Caki2 (cell line): ENCODE results near the gene MTURN. TPM values are rescaled to one million over a fixed set of nuclear protein-coding genes. Genes with fewer than 3 reads are reported as not detected.

Experiments
- DNase-seq: peaks from one replicate; pipeline ENCODE4 v3.0.0-alpha.2; 2015; ENCODE audit warnings: low read depth
- in situ Hi-C: cut with HindIII; loops from 2 replicates; pipeline ENCODE4 v1.10.0; 2016; ENCODE audit warnings: low sequenced_read_pairs, low pct_unique_long_range_greater_than_20kb, mixed read lengths
- total RNA-seq: library from RNA; depleted of rRNA; stranded (reverse); fragments of >200 nt; shearing (Covaris generic); gene quantifications from 2 replicates; pipeline ENCODE4 v1.2.3, GENCODE V29; 2014; ENCODE audit warnings: low replicate concordance

MTURN gene
- total RNA-seq, 1 experiment from 2014 or later = 1.6 TPM

DNA sequence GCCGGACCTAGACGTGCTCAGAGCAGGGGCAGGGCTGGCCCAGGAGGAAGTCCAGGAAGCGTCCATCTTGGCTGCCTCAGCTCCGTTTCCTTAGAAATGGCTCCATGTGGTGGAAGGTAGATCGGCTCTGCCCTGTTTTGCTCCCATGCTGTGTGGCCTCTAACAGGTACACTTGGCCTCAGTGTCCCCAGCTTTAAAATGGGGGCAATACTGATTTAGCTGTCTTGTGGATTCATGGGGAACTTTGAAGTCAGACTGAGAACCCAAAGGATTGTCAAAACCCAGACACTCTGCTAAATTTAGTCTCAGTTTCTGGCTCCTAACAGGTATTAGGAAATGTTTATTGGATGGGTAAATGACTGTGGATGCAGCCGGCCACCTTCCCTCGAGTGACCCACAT is 15.9 kb downstream of the MTURN start:
- DNase-seq = no peak
- in situ Hi-C loops = no loop called here

GRCh38 chr7:30154111-30154587 is 19.4 kb downstream of the MTURN start:
- no peak for DNase-seq
- in situ Hi-C loops = no loop called here

- no peak for DNase-seq
- in situ Hi-C loops = no loop called here
Measured at GRCh38 chr7:30155481-30155880, 20.7 kb downstream of the MTURN start.

GRCh38 chr7:30157204-30157603 is 22.4 kb downstream of the MTURN start:
- DNase-seq = no peak
- in situ Hi-C loops = no loop called here

DNA sequence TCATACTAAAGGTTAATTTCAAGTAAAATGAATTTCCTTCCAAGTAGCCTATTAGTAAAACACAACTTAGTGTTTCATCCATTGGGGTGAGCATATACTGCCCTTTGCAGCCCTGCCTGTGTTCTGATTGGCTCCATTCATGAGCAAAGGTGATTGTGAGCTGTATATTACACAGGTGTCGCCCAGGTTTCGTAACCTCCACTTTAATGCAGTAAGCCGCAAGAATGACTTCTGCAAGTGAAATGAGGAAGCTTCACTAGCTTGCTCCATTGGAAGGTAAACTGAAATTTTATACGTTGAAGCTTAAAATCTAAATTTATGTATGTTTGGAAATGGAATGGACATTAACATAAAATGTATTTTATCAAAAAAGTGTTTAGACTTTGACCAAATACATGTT is 24.4 kb downstream of the MTURN start:
- DNase-seq = no peak
- in situ Hi-C loops = no loop called here

DNA sequence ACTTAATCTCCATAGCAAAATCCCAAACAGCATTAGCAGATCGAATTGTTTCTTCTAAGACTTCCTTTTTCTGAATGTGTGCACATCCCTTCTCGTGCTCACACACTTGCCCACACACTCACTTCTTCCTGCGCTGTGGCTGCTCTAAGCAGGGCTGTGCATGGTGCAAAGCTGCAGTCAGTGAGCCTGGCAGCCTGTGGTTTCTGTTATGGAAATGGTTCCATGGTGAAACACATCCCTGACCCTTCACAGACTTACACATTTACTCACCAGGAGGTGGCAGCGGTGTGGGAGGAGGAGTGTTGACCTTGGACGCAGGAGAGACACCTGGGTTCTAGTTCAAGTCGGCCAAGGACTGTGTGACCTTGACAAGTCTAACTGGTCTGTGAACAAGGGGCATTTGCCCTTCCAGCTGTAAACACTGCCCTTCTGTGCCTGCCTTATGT is 24.9 kb downstream of the MTURN start:
- in situ Hi-C loops = no loop called here
- DNase-seq = no peak

GRCh38 chr7:30160329-30160728 is 25.5 kb downstream of the MTURN start:
- DNase-seq = no peak
- in situ Hi-C loops = no loop called here

- in situ Hi-C loops = no loop called here
- DNase-seq = no peak
Measured at GRCh38 chr7:30162133-30162532, 27.3 kb downstream of the MTURN start.

- in situ Hi-C loops = no loop called here
- DNase-seq = peak; percentile 19
Measured at GRCh38 chr7:30162622-30163124, 27.9 kb downstream of the MTURN start.

GRCh38 chr7:30163231-30163894 is 28.6 kb downstream of the MTURN start:
- in situ Hi-C loops = no loop called here
- no peak for DNase-seq

GRCh38 chr7:30164567-30164966 is 29.8 kb downstream of the MTURN start:
- DNase-seq = peak; percentile 36
- in situ Hi-C loops = no loop called here

GRCh38 chr7:30165590-30165989 is 30.8 kb downstream of the MTURN start:
- in situ Hi-C loops = no loop called here
- no peak for DNase-seq

DNA sequence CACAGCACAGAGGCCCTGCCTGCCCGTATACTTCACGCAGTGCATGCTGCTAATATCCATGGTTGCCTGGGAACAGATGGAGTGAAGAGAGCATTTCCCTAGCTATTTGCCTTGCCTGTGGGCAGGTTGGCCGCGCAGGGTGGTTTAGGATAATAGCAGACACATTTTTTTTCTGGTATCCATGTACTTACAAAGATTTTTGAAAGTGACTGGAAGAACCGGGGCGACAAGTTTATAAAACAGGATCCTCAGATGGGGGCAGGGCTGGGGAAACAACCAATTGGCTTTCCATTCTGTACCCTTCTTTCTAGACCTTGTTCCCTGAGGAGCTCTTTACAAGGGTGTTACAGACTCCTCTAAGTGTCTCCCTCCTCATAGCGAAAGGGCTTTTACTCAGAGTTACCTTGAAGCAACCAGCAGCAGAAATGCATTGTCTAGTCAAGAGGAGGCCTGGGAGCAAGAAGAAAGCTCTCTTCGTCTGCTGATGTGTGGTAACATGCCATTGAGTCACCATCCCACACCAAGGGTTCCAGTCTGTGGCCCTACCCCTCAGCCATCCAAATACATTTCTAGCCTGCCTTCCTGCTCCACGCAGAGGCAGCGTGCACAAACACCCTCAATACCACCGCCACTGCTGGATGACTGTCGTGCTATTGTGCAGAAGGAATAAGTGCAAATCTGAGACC is 31.5 kb downstream of the MTURN start:
- in situ Hi-C loops = no loop called here

DNA sequence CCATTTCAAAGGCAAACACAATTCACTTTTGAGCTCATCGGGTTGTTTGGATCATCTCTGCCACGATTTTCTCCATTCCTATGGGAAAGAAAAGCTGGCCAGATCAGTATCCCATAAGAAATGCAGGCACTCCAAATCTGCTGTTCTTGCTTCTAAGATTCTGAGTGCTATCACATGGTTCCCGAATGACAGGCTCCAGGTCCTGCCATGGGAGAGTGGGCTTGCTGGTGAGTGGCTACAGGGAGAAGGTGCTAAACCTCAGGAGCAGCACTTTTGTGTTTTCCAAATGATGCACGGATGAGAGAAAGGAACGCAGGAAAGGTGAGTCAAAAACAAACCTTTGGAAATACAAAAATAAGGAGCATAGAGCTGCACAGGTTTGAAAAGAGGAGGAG is 32.1 kb downstream of the MTURN start:
- in situ Hi-C loops = no loop called here
- no peak for DNase-seq

More for the DNA sequence above, 31.5 kb downstream of the MTURN start:
- no peak for DNase-seq

DNA sequence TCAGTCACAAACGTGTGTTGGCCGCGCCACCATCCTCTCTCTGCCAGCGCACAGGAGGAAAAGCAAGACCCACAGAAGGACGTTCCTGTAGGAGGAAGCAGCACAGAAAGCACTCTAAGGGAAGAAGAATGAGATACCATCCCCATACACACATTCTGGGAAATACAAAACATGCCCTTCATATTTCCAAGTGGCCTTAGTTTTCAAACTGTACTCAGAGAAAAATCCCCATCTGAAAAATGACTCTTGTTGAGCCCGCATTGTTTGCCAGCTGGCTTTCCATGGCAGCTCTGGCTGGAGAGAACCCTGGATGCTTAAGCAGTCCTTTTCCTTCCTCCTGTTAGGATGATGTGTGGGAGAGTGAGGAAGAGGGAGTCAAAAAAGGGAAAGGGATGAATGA is 33.1 kb downstream of the MTURN start:
- no peak for DNase-seq
- in situ Hi-C loops = no loop called here

DNA sequence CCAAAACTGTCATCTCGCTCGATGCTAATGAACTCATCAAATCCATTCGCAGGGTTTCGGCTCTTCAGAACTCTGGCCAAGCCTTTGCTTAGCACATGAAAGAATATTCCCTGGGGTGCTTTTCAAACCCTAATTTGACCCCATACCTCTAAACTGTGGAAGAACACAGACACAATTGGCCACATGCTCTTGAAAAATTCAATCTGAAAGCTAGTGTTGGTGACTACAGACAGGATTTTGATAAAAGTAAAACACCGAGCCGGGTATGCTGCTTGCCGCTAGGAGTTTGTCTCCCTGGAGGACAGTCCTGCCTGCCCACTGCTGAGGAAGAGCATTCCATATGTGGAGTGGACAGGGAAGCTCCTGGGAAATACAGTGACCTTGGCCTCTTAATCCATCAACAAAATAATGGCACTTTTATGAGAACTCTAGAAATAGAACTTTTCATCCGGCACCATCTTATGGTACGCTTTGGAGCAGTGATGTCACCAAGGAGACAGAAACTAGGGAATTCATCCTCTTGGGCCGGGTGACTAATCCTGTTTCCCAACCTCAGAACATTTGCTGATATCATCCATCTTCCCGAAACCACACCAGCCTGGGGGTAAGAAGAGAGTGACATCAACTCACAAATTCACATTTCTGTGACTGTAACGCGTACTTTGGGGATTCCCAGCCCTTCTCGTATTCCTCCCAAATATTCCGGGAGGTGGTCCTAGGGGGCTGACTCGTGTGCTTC is 34.2 kb downstream of the MTURN start:
- in situ Hi-C loops = no loop called here
- DNase-seq = no peak

DNA sequence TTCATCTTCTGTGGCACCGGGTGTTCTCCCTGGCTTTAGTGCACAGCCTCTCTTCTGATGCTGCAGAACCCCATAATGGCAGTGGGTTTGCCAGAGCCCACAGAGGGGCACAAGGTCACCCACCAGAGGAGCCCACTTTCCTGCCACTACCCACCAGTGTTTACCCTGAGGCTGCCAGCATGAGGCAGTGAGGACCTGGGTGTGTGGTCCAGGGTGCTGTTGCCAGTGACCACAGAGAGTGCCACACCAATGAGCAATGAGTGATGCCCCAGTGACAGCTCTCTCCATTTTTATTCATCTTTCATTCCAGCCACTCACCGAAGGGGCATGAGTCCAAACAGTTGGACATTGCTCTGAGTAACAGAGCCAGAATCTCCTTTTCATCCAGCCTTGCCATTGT is 34.8 kb downstream of the MTURN start:
- in situ Hi-C loops = no loop called here
- DNase-seq = no peak

GRCh38 chr7:30170476-30171205 is 35.9 kb downstream of the MTURN start:
- DNase-seq = no peak
- in situ Hi-C loops = no loop called here
